ENCODE data around the gene PRKN. TPM values are rescaled to one million over a fixed set of nuclear protein-coding genes. Genes with fewer than 3 reads are reported as not detected.

PRKN gene
- total and polyA plus RNA-seq, 10 donors: 0.23 to 14.1 (median 7.0) TPM

GRCh38 chr6:162179196-162179951 lies 548.2 kb downstream of the PRKN start:
- H3K27ac ChIP-seq: no peak overlapping the region
- intact Hi-C loops (cut with DNase I; ENCODE audit: low total_unique reads): no loop called here

GRCh38 chr6:162178666-162179065 lies 548.9 kb downstream of the PRKN start:
- intact Hi-C loops (cut with DNase I; ENCODE audit: low total_unique reads): no loop called here
- no peaks in the 10 kb centered on the region for H3K36me3 ChIP-seq
- WGBS, 5 donors: 86 to 94% (median 87%) methylated on average over 8 of the region's 8 CpGs
- no peak overlapping the region for H3K27ac ChIP-seq
- H3K4me1 ChIP-seq: peaks cover 0 to 23% (median 11%) of the 10 kb centered on the region in 6 donors
- H3K9me3 ChIP-seq: no peaks in the 10 kb centered on the region
- no peak for TF ChIP-seq POLR2A (IDR thresholded peaks at IDR 0.05)
- TF ChIP-seq CTCF (IDR thresholded peaks at IDR 0.05 in 8 of 11, conservative IDR thresholded peaks at IDR 0.05 in 3 of 11): no peak
- no peak for TF ChIP-seq POLR2AphosphoS5 (IDR thresholded peaks at IDR 0.05)
- no peaks in the 10 kb centered on the region for H3K27me3 ChIP-seq (replicated peaks in 1 of 7)
- no peak for DNase-seq
- H3K4me3 ChIP-seq: no peak overlapping the region

More at GRCh38 chr6:162179196-162179951, 548.2 kb downstream of the PRKN start:
- TF ChIP-seq POLR2A (IDR thresholded peaks at IDR 0.05): no peak
- no peak for TF ChIP-seq POLR2AphosphoS5 (IDR thresholded peaks at IDR 0.05)
- no peak for TF ChIP-seq CTCF (IDR thresholded peaks at IDR 0.05 in 8 of 11, conservative IDR thresholded peaks at IDR 0.05 in 3 of 11)
- no peaks in the 10 kb centered on the region for H3K27me3 ChIP-seq (replicated peaks in 1 of 7)
- H3K4me1 ChIP-seq: peaks cover 0 to 23% (median 11%) of the 10 kb centered on the region in 6 donors
- DNase-seq: no peak
- H3K4me3 ChIP-seq: no peak overlapping the region
- H3K9me3 ChIP-seq: no peaks in the 10 kb centered on the region
- H3K36me3 ChIP-seq: no peaks in the 10 kb centered on the region
- WGBS, 5 donors: 53 to 83% (median 60%) methylated on average over 6 to 7 of the region's 7 CpGs

GRCh38 chr6:162178266-162178665 lies 549.3 kb downstream of the PRKN start:
- H3K4me1 ChIP-seq: peaks cover 0 to 23% (median 11%) of the 10 kb centered on the region in 6 donors
- no peaks in the 10 kb centered on the region for H3K36me3 ChIP-seq
- no peak for DNase-seq
- H3K27ac ChIP-seq: no peak overlapping the region
- 78 to 94% (median 86%) methylated on average over 3 of the region's 3 CpGs for WGBS, 5 donors
- no peaks in the 10 kb centered on the region for H3K27me3 ChIP-seq (replicated peaks in 1 of 7)
- no peak overlapping the region for H3K4me3 ChIP-seq
- no peaks in the 10 kb centered on the region for H3K9me3 ChIP-seq
- TF ChIP-seq POLR2A (IDR thresholded peaks at IDR 0.05) (no peak), POLR2AphosphoS5 (IDR thresholded peaks at IDR 0.05) (no peak), CTCF (IDR thresholded peaks at IDR 0.05 in 8 of 11, conservative IDR thresholded peaks at IDR 0.05 in 3 of 11) (no peak)
- intact Hi-C loops (cut with DNase I; ENCODE audit: low total_unique reads): no loop called here

DNA sequence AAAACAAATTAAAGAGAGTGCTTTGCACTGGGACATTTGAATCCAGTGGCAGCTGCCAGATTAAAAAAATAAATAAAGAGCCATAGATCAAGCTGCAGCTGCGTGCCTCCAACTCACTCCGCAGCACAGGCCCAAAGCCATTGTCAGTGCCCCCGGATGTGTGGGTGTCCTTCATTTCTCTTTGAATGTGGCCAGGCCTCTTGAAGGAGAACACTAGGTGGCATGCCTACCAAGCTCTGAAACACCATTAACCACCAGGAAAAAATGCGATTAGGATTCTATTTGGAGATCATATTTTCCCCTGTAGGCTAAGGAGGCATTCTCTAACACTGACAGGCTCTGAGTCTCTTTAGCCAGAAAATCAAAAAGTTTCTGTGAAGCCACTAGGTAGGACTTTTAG lies 549.8 kb downstream of the PRKN start:
- Histone ChIP-seq H3K27me3 (replicated peaks in 1 of 7) (no peaks in the 10 kb centered on the region), H3K9me3 (no peaks in the 10 kb centered on the region), H3K4me3 (no peak overlapping the region), H3K27ac (no peak overlapping the region), H3K36me3 (no peaks in the 10 kb centered on the region), H3K4me1 (peaks cover 0 to 22% (median 10%) of the 10 kb centered on the region in 6 donors)
- no peak for DNase-seq
- 59 to 75% (median 62%) methylated on average over 4 of the region's 4 CpGs for WGBS, 5 donors
- TF ChIP-seq CTCF (IDR thresholded peaks at IDR 0.05 in 8 of 11, conservative IDR thresholded peaks at IDR 0.05 in 3 of 11) (peak in 1 of 11 experiments; percentile 8), POLR2A (IDR thresholded peaks at IDR 0.05) (no peak), POLR2AphosphoS5 (IDR thresholded peaks at IDR 0.05) (no peak)
- intact Hi-C loops (cut with DNase I; ENCODE audit: low total_unique reads): no loop called here
